SK-N-SH (cell line): Measurements from ENCODE around the gene WWOX. TPM values are rescaled to one million over a fixed set of nuclear protein-coding genes. Genes with fewer than 3 reads are reported as not detected.

Source experiments
- CTCF ChIA-PET: fragments of 300-600, 350-600 bp; formaldehyde crosslinking; extraction: SDS; loops from one replicate; lab custom pipeline; 2021; lab: Yijun Ruan, JAX
- POLR2A ChIA-PET: fragments of 350-600 bp; sonication (Branson Sonifier 250); formaldehyde crosslinking; extraction: SDS; loops from one replicate; lab custom pipeline; 2020; ENCODE audit warnings: antibody characterized with exemption, inconsistent platforms; lab: Yijun Ruan, JAX
- DNase-seq: peaks from one replicate; pipeline ENCODE4 v3.0.0; 2012
- H2AFZ ChIP-seq: fragments of 200-600 bp; sonication (generic); 2 replicates; pipeline ENCODE4 v1.8.1; 2016; ENCODE audit warnings: antibody characterized with exemption, mild to moderate bottlenecking, low read depth
- H3F3A ChIP-seq: fragments of 200-600 bp; sonication (generic); replicated peaks from 2 replicates; pipeline ENCODE3; 2016; ENCODE audit warnings: antibody characterized with exemption, mild to moderate bottlenecking; ENCODE audit not compliant: insufficient read depth
- H3K27ac ChIP-seq, 2 experiments: fragments of 200-500 bp in 1 of 2; fragments of 200-600 bp in 1 of 2; sonication (Bioruptor generic) in 1 of 2; sonication (generic), shearing (Covaris generic) in 1 of 2; 2 replicates each; pipeline versions ENCODE4 v1.5.1 to v1.6.1; 2014 to 2016; ENCODE audit warnings: low read depth in 2 of 2, inconsistent platforms in 1 of 2, low read length in 1 of 2, mild to moderate bottlenecking in 1 of 2, mixed read lengths in 1 of 2
- H3K27me3 ChIP-seq: fragments of 200-600 bp; sonication (generic), shearing (Covaris generic); 2 replicates; pipeline ENCODE4 v1.6.1; 2016; ENCODE audit warnings: mixed run types; ENCODE audit not compliant: insufficient read depth
- H3K36me3 ChIP-seq, 2 experiments: fragments of 200-500 bp in 1 of 2; fragments of 200-600 bp in 1 of 2; sonication (Bioruptor generic) in 1 of 2; sonication (generic) in 1 of 2; replicated peaks in 1 of 2; 2 replicates each; pipeline versions ENCODE3 to v1.5.1; 2014 to 2016; ENCODE audit warnings: low read length in 1 of 2, mild to moderate bottlenecking in 1 of 2; ENCODE audit not compliant: insufficient read depth in 2 of 2, control insufficient read depth in 1 of 2
- H3K4me1 ChIP-seq, 2 experiments: fragments of 200-500 bp in 1 of 2; fragments of 200-600 bp in 1 of 2; sonication (Bioruptor generic) in 1 of 2; sonication (generic), shearing (Covaris generic) in 1 of 2; 2 replicates each; pipeline versions ENCODE4 v1.5.1 to v1.6.1; 2014 to 2016; ENCODE audit warnings: low read depth in 1 of 2, low read length in 1 of 2, mixed run types in 1 of 2; ENCODE audit not compliant: insufficient read depth in 2 of 2, control insufficient read depth in 1 of 2
- H3K4me2 ChIP-seq: fragments of 200-600 bp; sonication (generic), shearing (Covaris generic); 2 replicates; pipeline ENCODE4 v1.6.1; 2017; ENCODE audit warnings: mixed run types
- H3K4me3 ChIP-seq, 2 experiments: fragments of 200-500 bp in 1 of 2; fragments of 200-600 bp in 1 of 2; sonication (Bioruptor generic) in 1 of 2; sonication (generic), shearing (Covaris generic) in 1 of 2; 2 replicates each; pipeline versions ENCODE4 v1.5.1 to v1.8.1; 2014 to 2016; ENCODE audit warnings: low read depth in 2 of 2, inconsistent platforms in 1 of 2, low read length in 1 of 2, mild to moderate bottlenecking in 1 of 2, mixed read lengths in 1 of 2, moderate library complexity in 1 of 2
- H3K79me2 ChIP-seq: fragments of 200-600 bp; sonication (generic); 2 replicates; pipeline ENCODE4 v1.8.1; 2017; ENCODE audit warnings: mild to moderate bottlenecking; ENCODE audit not compliant: insufficient read depth
- H3K9ac ChIP-seq: fragments of 200-600 bp; sonication (generic); 2 replicates; pipeline ENCODE4 v1.6.1; 2017; ENCODE audit warnings: mixed run types
- H3K9me2 ChIP-seq: fragments of 200-600 bp; sonication (generic); 2 replicates; pipeline ENCODE4 v1.6.1; 2017; ENCODE audit warnings: mixed run types
- H3K9me3 ChIP-seq: fragments of 200-600 bp; sonication (generic); 2 replicates; pipeline ENCODE4 v1.6.1; 2017; ENCODE audit warnings: mixed run types, mild to moderate bottlenecking, moderate library complexity
- H4K20me1 ChIP-seq: fragments of 200-600 bp; sonication (generic); 2 replicates; pipeline ENCODE4 v1.6.1; 2017; ENCODE audit warnings: mild to moderate bottlenecking, mixed run types; ENCODE audit not compliant: insufficient read depth
- CHD2 ChIP-seq: fragments of 150-350 bp; IDR thresholded peaks from 2 replicates; pipeline ENCODE4 v1.6.1; 2018; ENCODE audit warnings: low read length; ENCODE audit not compliant: partially characterized antibody
- ELF1 ChIP-seq: IDR thresholded peaks from 2 replicates; pipeline ENCODE4 v1.4.0; 2012
- EP300 ChIP-seq, 2 experiments: IDR thresholded peaks; 2 replicates each; pipeline versions ENCODE4 v1.4.0 to v1.6.1; 2012; ENCODE audit warnings: borderline replicate concordance in 1 of 2, low read depth in 1 of 2, low read length in 1 of 2
- EZH2phosphoT487 ChIP-seq: fragments of 200-600 bp; sonication (generic); IDR thresholded peaks from 2 replicates; pipeline ENCODE4 v1.6.1; 2017; ENCODE audit warnings: low read depth, mixed run types, mild to moderate bottlenecking, antibody characterized with exemption, moderate library complexity, borderline replicate concordance
- FOSL2 ChIP-seq: IDR thresholded peaks from 2 replicates; pipeline ENCODE4 v1.4.0; 2012; ENCODE audit warnings: low read depth, mild to moderate bottlenecking, moderate library complexity, borderline replicate concordance
- FOXJ3 ChIP-seq: sonication (generic); formaldehyde crosslinking; IDR thresholded peaks from 2 replicates; pipeline ENCODE4 v1.5.1; 2020; ENCODE audit warnings: mild to moderate bottlenecking, missing genetic modification reagents
- FOXM1 ChIP-seq: IDR thresholded peaks from 2 replicates; pipeline ENCODE4 v1.4.0; 2012; ENCODE audit warnings: low read depth, mild to moderate bottlenecking
- GABPA ChIP-seq: IDR thresholded peaks from 2 replicates; pipeline ENCODE4 v1.4.0; 2012; ENCODE audit warnings: low read depth, mild to moderate bottlenecking
- GATA2 ChIP-seq: sonication (generic); formaldehyde crosslinking; IDR thresholded peaks from 2 replicates; pipeline ENCODE4 v1.5.0; 2020; ENCODE audit warnings: mild to moderate bottlenecking, missing genetic modification reagents
- JUND ChIP-seq: IDR thresholded peaks from 2 replicates; pipeline ENCODE4 v1.4.0; 2012
- MEF2A ChIP-seq: IDR thresholded peaks from 2 replicates; pipeline ENCODE4 v1.4.0; 2012; ENCODE audit warnings: low read depth, borderline replicate concordance
- MXI1 ChIP-seq: IDR thresholded peaks from 2 replicates; pipeline ENCODE4 v1.6.1; 2012; ENCODE audit warnings: mild to moderate bottlenecking, low read depth, low read length, improper control_type of control experiment
- NRF1 ChIP-seq: IDR thresholded peaks from 2 replicates; pipeline ENCODE4 v1.6.1; 2012; ENCODE audit warnings: low read depth, mild to moderate bottlenecking, low read length
- RAD21 ChIP-seq: IDR thresholded peaks from 2 replicates; pipeline ENCODE4 v1.6.1; 2012; ENCODE audit warnings: mild to moderate bottlenecking, low read length
- RFX5 ChIP-seq: IDR thresholded peaks from 2 replicates; pipeline ENCODE4 v1.6.1; 2012; ENCODE audit warnings: mild to moderate bottlenecking, improper control_type of control experiment, low read length
- RXRA ChIP-seq: IDR thresholded peaks from 2 replicates; pipeline ENCODE4 v1.4.0; 2012; ENCODE audit warnings: low read depth, mild to moderate bottlenecking, borderline replicate concordance
- SMC3 ChIP-seq: IDR thresholded peaks from 2 replicates; pipeline ENCODE4 v1.6.1; 2012; ENCODE audit warnings: low read depth, low read length, improper control_type of control experiment
- TAF1 ChIP-seq: IDR thresholded peaks from 2 replicates; pipeline ENCODE4 v1.6.1; 2012; ENCODE audit warnings: low read depth, mild to moderate bottlenecking, low read length, moderate library complexity, borderline replicate concordance
- TCF12 ChIP-seq: IDR thresholded peaks from 2 replicates; pipeline ENCODE4 v1.4.0; 2012
- TEAD4 ChIP-seq: IDR thresholded peaks from 2 replicates; pipeline ENCODE4 v1.4.0; 2012; ENCODE audit warnings: mild to moderate bottlenecking, borderline replicate concordance; ENCODE audit not compliant: insufficient read depth
- YY1 ChIP-seq: IDR thresholded peaks from 2 replicates; pipeline ENCODE4 v1.4.0; 2012; ENCODE audit warnings: low read depth, mild to moderate bottlenecking
- WGBS: methylation state at CpG from one replicate; pipeline ENCODE4 v1.1.6; 2017; ENCODE audit warnings: low lambda C conversion rate; 5-methylcytosine and 5-hydroxymethylcytosine counted together
- polyA plus RNA-seq, 3 experiments: library from polyadenylated mRNA; depleted of rRNA; stranded (reverse); fragments of >200 nt; gene quantifications; 2 replicates each; pipeline ENCODE4 v1.2.3, GENCODE V29; 2012
- TF ChIP-seq, protein P1 (sequence below): IDR thresholded peaks from 2 replicates; pipeline ENCODE4; 2012
- TF ChIP-seq, protein P2 (sequence below): IDR thresholded peaks from 2 replicates; pipeline ENCODE4 v1.4.0; 2012; ENCODE audit warnings: low read depth
- TF ChIP-seq, protein P3 (sequence below): IDR thresholded peaks from 2 replicates; pipeline ENCODE4 v1.4.0; 2012; ENCODE audit warnings: low read depth, borderline replicate concordance
- TF ChIP-seq, protein P4 (sequence below): fragments of 150-350 bp; IDR thresholded peaks from 2 replicates; pipeline ENCODE4 v1.6.1; 2016; ENCODE audit warnings: mild to moderate bottlenecking, low read depth, low read length
- TF ChIP-seq, protein P5 (sequence below): fragments of 150-350 bp; IDR thresholded peaks from 2 replicates; pipeline ENCODE4 v1.6.1; 2017; ENCODE audit warnings: antibody characterized with exemption, low read length, low read depth, borderline replicate concordance

The WWOX gene
- polyA plus RNA-seq, 1 of the 3 experiments (the other 2 are of a cell fraction): 10.8 TPM

DNA sequence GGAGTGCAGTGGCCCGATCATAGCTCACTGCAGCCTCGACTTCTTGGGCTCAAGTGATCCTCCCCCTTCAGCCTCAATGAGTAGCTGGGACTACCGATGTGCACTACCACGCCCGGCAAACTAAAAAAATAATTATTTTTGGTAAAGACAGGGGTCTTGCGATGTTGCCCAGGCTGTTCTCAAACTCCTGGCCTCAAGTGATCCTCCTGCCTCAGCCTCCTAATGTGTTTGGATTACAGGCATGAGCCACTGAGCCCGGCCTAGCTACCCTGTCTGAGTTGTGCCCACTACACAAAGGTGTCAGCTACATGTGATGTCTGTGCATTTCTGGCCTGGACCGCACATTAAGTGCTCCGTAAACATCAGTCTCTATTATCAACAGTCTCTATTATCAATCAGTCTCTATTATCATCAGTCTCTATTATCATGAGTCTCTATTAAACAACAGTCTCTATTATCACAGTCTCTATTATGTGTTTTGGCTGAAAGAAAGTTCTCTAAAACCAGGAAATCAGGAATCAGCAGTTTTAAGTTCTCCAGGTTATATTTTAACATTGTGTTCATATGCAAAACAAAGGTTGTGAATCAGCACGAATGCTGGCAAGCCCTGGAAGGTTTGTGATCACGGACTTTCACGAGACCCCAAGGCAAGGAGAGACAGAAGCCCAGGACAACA, 721 bp upstream of the WWOX start:
- peak overlapping the region; percentile 63 to 85 for H3K27ac ChIP-seq

DNA sequence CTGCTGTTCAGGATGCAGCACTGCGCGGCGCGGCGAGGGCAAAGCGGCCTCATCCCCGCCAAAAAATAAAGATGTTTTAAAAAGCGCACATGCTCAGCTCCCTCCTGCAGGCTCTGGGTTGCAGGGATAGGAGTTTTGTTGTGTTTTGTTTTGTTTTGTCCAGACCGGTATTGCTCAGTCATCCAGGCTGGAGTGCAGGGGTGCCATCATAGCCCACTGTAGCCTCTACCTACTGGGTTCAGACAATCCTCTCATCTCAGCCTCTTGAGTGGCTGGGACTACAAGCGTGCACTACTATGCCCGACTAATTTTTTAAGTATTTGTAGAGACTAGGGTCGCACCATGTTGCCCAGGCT, 636 bp downstream of the WWOX start:
- no peak for DNase-seq
- TF ChIP-seq EP300 (IDR thresholded peaks at IDR 0.05; ENCODE audit: borderline replicate concordance in 1 of 2, low read depth in 1 of 2, low read length in 1 of 2): no peak
- 0 out of 2 replicates have a peak, but pooled peaks have one; percentile 8 for TF ChIP-seq TCF12
- no peak for TF ChIP-seq ELF1
- no peak for TF ChIP-seq JUND
- TF ChIP-seq, protein P1, sequence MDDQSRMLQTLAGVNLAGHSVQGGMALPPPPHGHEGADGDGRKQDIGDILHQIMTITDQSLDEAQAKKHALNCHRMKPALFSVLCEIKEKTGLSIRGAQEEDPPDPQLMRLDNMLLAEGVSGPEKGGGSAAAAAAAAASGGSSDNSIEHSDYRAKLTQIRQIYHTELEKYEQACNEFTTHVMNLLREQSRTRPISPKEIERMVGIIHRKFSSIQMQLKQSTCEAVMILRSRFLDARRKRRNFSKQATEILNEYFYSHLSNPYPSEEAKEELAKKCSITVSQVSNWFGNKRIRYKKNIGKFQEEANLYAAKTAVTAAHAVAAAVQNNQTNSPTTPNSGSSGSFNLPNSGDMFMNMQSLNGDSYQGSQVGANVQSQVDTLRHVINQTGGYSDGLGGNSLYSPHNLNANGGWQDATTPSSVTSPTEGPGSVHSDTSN: no peak
- TF ChIP-seq, protein P2, sequence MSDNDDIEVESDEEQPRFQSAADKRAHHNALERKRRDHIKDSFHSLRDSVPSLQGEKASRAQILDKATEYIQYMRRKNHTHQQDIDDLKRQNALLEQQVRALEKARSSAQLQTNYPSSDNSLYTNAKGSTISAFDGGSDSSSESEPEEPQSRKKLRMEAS: 0 out of 2 replicates have a peak, but pooled peaks have one; percentile 35
- TF ChIP-seq MEF2A: no peak
- TF ChIP-seq EZH2phosphoT487: no peak
- no peak for TF ChIP-seq CHD2
- TF ChIP-seq, protein P3, sequence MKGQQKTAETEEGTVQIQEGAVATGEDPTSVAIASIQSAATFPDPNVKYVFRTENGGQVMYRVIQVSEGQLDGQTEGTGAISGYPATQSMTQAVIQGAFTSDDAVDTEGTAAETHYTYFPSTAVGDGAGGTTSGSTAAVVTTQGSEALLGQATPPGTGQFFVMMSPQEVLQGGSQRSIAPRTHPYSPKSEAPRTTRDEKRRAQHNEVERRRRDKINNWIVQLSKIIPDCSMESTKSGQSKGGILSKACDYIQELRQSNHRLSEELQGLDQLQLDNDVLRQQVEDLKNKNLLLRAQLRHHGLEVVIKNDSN: no peak
- no peak for TF ChIP-seq TEAD4
- no peak for TF ChIP-seq NRF1
- TF ChIP-seq SMC3: peak; percentile 50
- no peak for TF ChIP-seq RXRA
- TF ChIP-seq GABPA: no peak

More for the DNA sequence above, 721 bp upstream of the WWOX start:
- Histone ChIP-seq H3K36me3 (no peaks in the 10 kb centered on the region), H3K4me2 (peak overlapping the region; percentile 77), H3K27me3 (no peaks in the 10 kb centered on the region), H4K20me1 (no peaks in the 10 kb centered on the region), H3K9me3 (no peaks in the 10 kb centered on the region), H3K9me2 (no peaks in the 10 kb centered on the region), H3K79me2 (no peaks in the 10 kb centered on the region), H3K9ac (peak overlapping the region; percentile 72), H3K4me3 (peak overlapping the region; percentile 88 to 93), H2AFZ (peak overlapping the region; percentile 99), H3F3A (no peaks in the 10 kb centered on the region), H3K4me1 (peaks cover 5 to 10% of the 10 kb centered on the region in 2 experiments; a peak in 1 of 4 replicates)
- TF ChIP-seq MXI1 (no peak), RAD21 (no peak), MEF2A (no peak), EZH2phosphoT487 (no peak), NRF1 (no peak), RXRA (no peak), GATA2 (CRISPR knock-in tag) (no peak), FOXJ3 (CRISPR knock-in tag) (no peak), FOSL2 (no peak), FOXM1 (no peak), EP300 (IDR thresholded peaks at IDR 0.05; ENCODE audit: borderline replicate concordance in 1 of 2, low read depth in 1 of 2, low read length in 1 of 2) (no peak), JUND (no peak), ELF1 (no peak), YY1 (no peak), TCF12 (no peak), RFX5 (no peak), CHD2 (no peak), TAF1 (no peak)
- TF ChIP-seq, protein P4, sequence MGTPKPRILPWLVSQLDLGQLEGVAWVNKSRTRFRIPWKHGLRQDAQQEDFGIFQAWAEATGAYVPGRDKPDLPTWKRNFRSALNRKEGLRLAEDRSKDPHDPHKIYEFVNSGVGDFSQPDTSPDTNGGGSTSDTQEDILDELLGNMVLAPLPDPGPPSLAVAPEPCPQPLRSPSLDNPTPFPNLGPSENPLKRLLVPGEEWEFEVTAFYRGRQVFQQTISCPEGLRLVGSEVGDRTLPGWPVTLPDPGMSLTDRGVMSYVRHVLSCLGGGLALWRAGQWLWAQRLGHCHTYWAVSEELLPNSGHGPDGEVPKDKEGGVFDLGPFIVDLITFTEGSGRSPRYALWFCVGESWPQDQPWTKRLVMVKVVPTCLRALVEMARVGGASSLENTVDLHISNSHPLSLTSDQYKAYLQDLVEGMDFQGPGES: no peak
- TF ChIP-seq, protein P5, sequence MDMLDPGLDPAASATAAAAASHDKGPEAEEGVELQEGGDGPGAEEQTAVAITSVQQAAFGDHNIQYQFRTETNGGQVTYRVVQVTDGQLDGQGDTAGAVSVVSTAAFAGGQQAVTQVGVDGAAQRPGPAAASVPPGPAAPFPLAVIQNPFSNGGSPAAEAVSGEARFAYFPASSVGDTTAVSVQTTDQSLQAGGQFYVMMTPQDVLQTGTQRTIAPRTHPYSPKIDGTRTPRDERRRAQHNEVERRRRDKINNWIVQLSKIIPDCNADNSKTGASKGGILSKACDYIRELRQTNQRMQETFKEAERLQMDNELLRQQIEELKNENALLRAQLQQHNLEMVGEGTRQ: no peak
- ChIA-PET POLR2A (no interaction called here), CTCF (interaction anchor here (0.9 to 2.5 kb wide), 11 partner anchors 11 to 410 kb away, joined by 3 to 35 read pairs (median 4); no protein-coding TSS in a partner anchor)
- DNase-seq: no peak
- WGBS: 63% methylated on average over 12 of the region's 12 CpGs

More for the DNA sequence above, 636 bp downstream of the WWOX start:
- peak overlapping the region; percentile 97 for H2AFZ ChIP-seq
- WGBS: 19% methylated on average over 5 of the region's 12 CpGs
- H3K9me2 ChIP-seq: no peaks in the 10 kb centered on the region
- H3K4me2 ChIP-seq: peak overlapping the region; percentile 89
- no peaks in the 10 kb centered on the region for H3F3A ChIP-seq
- no peaks in the 10 kb centered on the region for H3K79me2 ChIP-seq
- POLR2A ChIA-PET: no interaction called here
- peak overlapping the region; percentile 72; the same call in 1 of the 2 replicates for H3K9ac ChIP-seq
- no peaks in the 10 kb centered on the region for H3K9me3 ChIP-seq
- no peaks in the 10 kb centered on the region for H3K36me3 ChIP-seq
- H4K20me1 ChIP-seq: no peaks in the 10 kb centered on the region
- H3K27ac ChIP-seq: peak overlapping the region in 1 of 2 experiments; percentile 63; a peak in 1 of 4 replicates
- H3K27me3 ChIP-seq: no peaks in the 10 kb centered on the region
- H3K4me3 ChIP-seq: peak overlapping the region; percentile 88 to 93
- CTCF ChIA-PET: interaction anchor here (0.6 to 2.5 kb wide), 33 partner anchors 9 to 1545 kb away, joined by 3 to 35 read pairs (median 4); no protein-coding TSS in a partner anchor
- peaks cover 5 to 10% of the 10 kb centered on the region in 2 experiments; a peak in 1 of 4 replicates for H3K4me1 ChIP-seq
